NCI-H82 (cell line): ENCODE data around the gene SAE1.

Experiments used
- DNase-seq: peaks from one replicate; lab custom pipeline; 2025; lab: John Stamatoyannopoulos, UW

The SAE1 gene

GRCh38 chr19:47106821-47107201, 23.8 kb upstream of the SAE1 start:
- no peak for DNase-seq

- DNase-seq, result no peak
These were observed 23.3 kb upstream of the SAE1 start for GRCh38 chr19:47107202-47107952.

GRCh38 chr19:47107953-47108746, 22.5 kb upstream of the SAE1 start:
- DNase-seq, result no peak

GRCh38 chr19:47109177-47109540, 21.5 kb upstream of the SAE1 start:
- DNase-seq, result no peak

- DNase-seq, result no peak
These were observed 20.9 kb upstream of the SAE1 start for GRCh38 chr19:47109541-47110375.

GRCh38 chr19:47110521-47111005, 20.1 kb upstream of the SAE1 start:
- DNase-seq, result peak; percentile 80

- DNase-seq, result peak; percentile 60
These were observed 19.5 kb upstream of the SAE1 start for GRCh38 chr19:47111006-47111621.

GRCh38 chr19:47111682-47112165, 18.9 kb upstream of the SAE1 start:
- DNase-seq, result no peak

- DNase-seq, result peak; percentile 95
These were observed 18.3 kb upstream of the SAE1 start for GRCh38 chr19:47112166-47112996.

GRCh38 chr19:47112997-47113849, 17.4 kb upstream of the SAE1 start, which contains the start of gene ZC3H4:
TSS of gene ZC3H4 (minus strand) at chr19:47113776. CDS start at chr19:47112584, 1,192 bp downstream.
- DNase-seq, result peak; percentile 100

- peak; percentile 78 for DNase-seq
These were observed 16.6 kb upstream of the SAE1 start for GRCh38 chr19:47113850-47114651.

- DNase-seq, result no peak
These were observed 10.1 kb upstream of the SAE1 start for GRCh38 chr19:47120470-47121067.

GRCh38 chr19:47122359-47123335, 8.0 kb upstream of the SAE1 start:
- DNase-seq, result no peak

- DNase-seq, result no peak
These were observed 7.2 kb upstream of the SAE1 start for GRCh38 chr19:47123406-47123805.

- peak; percentile 94 for DNase-seq
These were observed 5.5 kb upstream of the SAE1 start for GRCh38 chr19:47124937-47125668.

- no peak for DNase-seq
These were observed 5.0 kb upstream of the SAE1 start for GRCh38 chr19:47125669-47125938.

GRCh38 chr19:47129579-47129978, 1.1 kb upstream of the SAE1 start:
- no peak for DNase-seq
